ENCODE results near the gene ZFP30.
A peak's percentile ranks its signal among the peaks of the same experiment; 100 is the strongest.
"Not testable (repeated sequence)": the region's sequence is repeated elsewhere in the genome, so short reads cannot be mapped to it uniquely, and the experiment has no call there.

The ZFP30 gene

GRCh38 chr19:37655301-37655688, at the start of gene ZFP30:
Gene ZFP30, minus strand, starts transcription at chr19:37655465. Its CDS starts 7,643 bp downstream, at chr19:37647822.
- DNase-seq: peak; percentile 73

GRCh38 chr19:37699057-37699456, 43.8 kb upstream of the ZFP30 start:
- no peak for DNase-seq

- no peak for DNase-seq
Observed at GRCh38 chr19:37698216-37698615, 43.0 kb upstream of the ZFP30 start.

GRCh38 chr19:37695144-37695899, 40.1 kb upstream of the ZFP30 start:
- DNase-seq: no peak

GRCh38 chr19:37692956-37693620, 37.8 kb upstream of the ZFP30 start:
- DNase-seq: no peak

- peak; percentile 84 for DNase-seq
Observed at GRCh38 chr19:37691881-37692504, 36.7 kb upstream of the ZFP30 start.

GRCh38 chr19:37683520-37683919, 28.3 kb upstream of the ZFP30 start:
- no peak for DNase-seq

- no peak for DNase-seq
Observed at GRCh38 chr19:37669450-37669914, 14.2 kb upstream of the ZFP30 start.

GRCh38 chr19:37657157-37657556, 1.9 kb upstream of the ZFP30 start:
- DNase-seq: not testable (repeated sequence)

GRCh38 chr19:37655689-37656371, 565 bp upstream of the ZFP30 start:
- peak; percentile 84 for DNase-seq

- peak; percentile 16 for DNase-seq
Observed at GRCh38 chr19:37654629-37655300, 500 bp downstream of the ZFP30 start.

GRCh38 chr19:37654118-37654517, 1.1 kb downstream of the ZFP30 start:
- DNase-seq: peak; percentile 1

- no peak for DNase-seq
Observed at GRCh38 chr19:37635076-37636056, 19.9 kb downstream of the ZFP30 start.

GRCh38 chr19:37594982-37595382, 60.3 kb downstream of the ZFP30 start:
- peak; percentile 79 for DNase-seq

GRCh38 chr19:37594304-37594981, 60.8 kb downstream of the ZFP30 start, which contains the start of the genes ZNF540 and ZNF571:
Gene ZNF540, plus strand, starts transcription at chr19:37594876. Its CDS starts 3,572 bp downstream, at chr19:37598448.
Gene ZNF571, minus strand, starts transcription at chr19:37594792. Its CDS starts 8,116 bp downstream, at chr19:37586676.
- DNase-seq: peak; percentile 94

- DNase-seq: no peak
Observed at GRCh38 chr19:37593996-37594303, 61.3 kb downstream of the ZFP30 start.

- no peak for DNase-seq
Observed at GRCh38 chr19:37583340-37583739, 71.9 kb downstream of the ZFP30 start.

- no peak for DNase-seq
Observed at GRCh38 chr19:37572203-37572602, 83.1 kb downstream of the ZFP30 start.

GRCh38 chr19:37565370-37565669, 89.9 kb downstream of the ZFP30 start:
- no peak for DNase-seq

- DNase-seq: no peak
Observed at GRCh38 chr19:37564624-37565369, 90.5 kb downstream of the ZFP30 start.
